ENCODE data around the gene BLVRB.
A peak's percentile ranks its signal among the peaks of the same experiment; 100 is the strongest.
"Not testable (repeated sequence)": the region's sequence is repeated elsewhere in the genome, so short reads cannot be mapped to it uniquely, and the experiment has no call there.

BLVRB gene
- total RNA-seq = 2.9 to 4.0 (median 3.1) reads per million in 4 donors

DNA sequence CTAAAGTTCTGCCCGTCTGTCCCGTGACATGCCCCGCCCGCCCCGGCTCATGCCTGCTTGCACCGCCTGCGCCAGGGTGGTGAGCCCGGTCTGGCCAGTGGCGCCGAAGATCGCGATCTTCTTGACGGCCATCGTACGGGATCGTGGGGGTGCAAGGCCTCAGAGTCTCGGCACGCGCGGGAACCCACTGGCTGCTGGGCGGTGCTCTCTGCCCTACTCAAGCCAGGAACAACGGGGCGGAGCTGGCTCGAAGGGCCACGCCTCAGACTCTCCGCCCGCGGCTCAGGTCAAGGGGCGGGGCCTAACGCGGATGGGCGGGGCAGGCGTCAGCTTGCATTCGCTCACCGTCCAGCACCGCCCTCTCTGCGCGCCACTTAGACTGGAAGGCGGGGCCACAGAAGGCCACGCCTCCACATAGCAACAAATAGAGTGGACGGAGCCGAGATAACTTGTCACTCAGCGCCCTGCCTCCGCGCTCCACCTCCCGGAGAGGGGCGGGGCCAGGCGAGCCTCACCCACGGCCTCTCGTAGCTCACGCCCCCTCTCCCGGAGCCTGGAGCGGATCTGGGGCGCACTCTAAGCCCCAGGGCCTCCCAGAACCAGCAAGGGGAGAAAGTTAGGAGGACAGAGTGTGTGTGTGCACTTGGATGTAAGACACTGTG lies at the start of gene BLVRB:
Gene BLVRB, minus strand, starts transcription at position 189 of the 662 bp plus-strand sequence. Its CDS starts 57 bp downstream, at position 132.
- DNase-seq = peak; percentile 99 to 100 (median 99)

DNA sequence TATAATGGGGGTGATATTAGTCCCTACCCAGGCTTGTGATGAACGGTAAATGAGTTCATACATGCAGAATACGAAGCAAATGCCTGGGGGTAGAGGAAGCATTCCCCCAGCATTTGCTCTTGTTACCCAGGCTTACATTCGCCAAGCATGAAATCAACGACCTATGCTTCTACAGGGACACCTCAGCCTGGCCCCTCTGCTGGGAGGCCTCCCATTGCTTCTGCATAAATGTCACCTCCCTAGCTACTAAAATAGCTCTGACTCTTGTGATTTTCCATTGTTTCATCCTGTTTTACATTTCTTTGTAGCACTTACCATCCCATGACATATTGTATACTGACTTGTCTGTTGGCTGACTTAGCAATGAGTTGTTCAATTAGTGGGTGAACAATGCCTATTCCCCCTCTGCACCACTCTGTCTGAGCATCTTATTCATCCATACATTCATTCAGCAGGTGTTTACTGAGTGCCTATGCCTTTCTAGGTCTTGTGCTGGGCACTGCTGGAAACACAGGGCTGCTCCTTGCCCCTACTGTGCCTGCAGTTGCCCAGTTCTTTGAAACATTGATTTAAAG lies 48.3 kb upstream of the BLVRB start:
- no peak for DNase-seq

DNA sequence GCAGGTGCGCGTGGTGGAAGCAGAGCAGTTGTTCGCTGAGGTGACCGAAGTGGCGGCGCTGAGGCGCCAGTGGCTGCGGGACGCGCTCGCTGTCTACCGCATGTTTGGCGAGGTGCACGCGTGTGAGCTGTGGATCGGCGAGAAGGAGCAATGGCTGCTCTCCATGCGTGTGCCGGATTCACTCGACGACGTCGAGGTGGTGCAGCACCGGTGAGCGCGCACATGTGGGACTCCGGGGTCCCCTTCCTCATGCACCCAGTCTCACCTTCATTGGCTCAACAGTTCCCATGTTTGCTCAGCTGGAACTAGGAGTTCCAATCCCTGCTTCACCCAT lies 47.8 kb upstream of the BLVRB start:
- no peak for DNase-seq

DNA sequence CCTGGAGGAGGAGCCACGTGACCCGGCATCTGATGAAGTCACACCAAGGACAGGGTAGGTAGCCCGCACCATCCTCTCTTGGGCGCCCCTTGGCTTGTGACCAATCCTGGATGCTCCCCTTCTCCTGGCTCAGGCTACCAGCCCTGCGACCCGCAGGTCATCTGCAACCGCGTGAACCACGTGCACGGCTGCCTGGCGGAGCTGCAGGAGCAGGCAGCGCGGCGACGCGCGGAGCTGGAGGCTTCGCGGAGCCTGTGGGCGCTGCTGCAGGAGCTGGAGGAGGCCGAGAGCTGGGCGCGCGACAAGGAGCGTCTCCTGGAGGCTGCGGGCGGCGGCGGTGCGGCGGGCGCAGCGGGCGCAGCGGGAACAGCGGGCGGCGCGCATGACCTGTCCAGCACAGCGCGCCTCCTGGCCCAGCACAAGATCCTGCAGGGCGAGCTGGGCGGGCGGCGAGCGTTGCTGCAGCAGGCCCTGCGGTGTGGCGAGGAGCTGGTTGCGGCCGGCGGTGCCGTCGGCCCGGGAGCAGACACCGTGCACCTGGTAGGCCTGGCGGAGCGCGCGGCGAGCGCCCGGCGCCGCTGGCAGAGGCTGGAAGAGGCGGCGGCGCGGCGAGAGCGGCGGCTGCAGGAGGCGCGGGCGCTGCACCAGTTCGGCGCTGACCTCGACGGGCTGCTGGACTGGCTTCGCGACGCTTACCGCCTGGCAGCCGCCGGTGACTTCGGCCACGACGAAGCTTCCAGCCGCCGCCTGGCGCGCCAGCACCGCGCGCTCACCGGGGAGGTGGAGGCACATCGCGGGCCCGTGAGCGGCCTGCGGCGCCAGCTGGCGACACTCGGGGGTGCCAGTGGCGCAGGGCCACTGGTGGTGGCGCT lies 47.2 kb upstream of the BLVRB start:
- DNase-seq = no peak

DNA sequence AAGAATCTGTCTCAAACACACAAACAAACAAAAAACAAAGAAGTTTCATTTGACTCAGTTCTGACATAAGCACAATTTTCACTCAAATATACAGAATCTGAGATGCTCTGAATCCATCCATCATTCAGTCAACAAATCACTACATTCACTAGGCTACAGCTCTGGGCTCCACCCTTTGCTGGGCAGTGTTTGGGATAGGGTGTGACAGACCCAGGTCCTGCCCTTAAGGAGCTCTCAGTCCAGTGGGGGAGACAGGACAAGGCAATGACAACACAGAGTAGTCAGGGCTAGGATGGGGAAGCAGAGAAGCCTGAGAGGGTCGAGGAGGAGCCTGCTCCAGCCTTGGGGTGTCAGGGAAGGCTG lies 46.5 kb upstream of the BLVRB start:
- no peak for DNase-seq

DNA sequence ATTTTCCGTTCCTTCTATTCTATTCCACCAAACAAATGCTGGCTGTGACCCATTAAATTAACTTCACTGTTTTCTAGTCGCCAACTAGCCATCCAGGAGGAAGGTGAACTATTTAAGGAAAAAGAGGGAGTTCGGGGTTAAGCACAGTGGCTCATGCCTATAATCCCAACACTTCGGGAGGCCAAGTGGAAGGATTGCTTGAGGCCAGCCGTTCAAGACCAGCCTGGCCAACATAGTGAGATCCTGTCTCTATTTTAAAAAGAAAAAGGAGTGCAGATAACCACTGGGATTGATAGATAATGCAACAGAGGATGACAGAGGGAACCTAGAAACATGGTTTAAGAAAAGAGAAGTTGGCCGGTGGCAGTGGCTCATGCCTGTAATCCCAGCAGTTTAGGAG lies 45.9 kb upstream of the BLVRB start:
- DNase-seq = no peak

DNA sequence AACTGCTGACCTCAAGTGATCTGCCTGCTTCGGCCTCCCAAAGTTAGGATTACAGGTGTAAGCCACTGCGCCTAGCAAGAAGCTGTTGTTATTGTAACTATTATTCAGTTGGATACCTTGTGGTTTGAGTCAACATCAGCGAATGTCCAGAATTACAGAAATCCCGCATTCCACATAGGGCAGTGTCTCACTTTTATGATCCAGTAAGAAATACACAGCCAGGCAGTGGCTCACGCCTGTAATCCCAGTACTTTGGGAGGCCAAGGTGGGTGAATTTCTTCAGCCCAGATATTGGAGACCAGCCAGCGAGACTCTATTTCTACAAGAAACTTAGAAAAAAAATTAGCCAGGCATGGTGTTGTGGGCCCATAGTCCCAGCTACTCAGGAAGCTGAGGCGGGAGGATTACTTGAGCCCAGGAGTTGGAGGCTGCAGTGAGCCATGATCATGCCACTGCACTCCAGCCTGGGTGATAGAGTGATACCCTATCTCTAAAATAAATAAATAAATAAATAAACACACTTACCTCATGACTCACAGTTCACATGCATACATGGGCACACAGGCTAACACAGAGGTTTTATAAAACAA lies 45.1 kb upstream of the BLVRB start:
- DNase-seq = no peak

DNA sequence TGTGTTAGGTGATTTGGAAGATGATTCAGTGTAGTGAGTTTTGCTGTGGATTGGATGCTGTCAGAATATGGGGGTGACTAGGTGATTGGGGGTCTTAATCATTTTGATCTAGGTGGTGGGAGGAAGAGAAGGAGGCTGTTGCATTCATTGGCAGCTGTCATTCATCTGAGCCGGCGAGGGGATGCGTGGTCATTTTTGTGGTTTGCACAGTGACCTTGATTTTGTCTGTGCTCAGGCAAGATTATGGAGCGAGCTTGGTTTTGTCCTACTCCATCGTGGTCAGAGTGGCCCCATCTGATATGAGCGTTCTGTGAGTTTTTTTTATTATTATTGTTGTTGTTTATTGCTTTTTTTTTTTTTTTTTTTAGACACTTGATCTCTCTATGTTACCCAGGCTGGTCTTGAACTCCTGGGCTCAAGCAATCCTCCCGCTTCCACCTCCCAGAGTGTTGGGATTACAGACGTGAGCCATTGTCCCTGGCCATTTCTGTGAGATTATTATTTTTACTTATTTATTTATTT lies 43.3 kb upstream of the BLVRB start:
- DNase-seq = no peak

DNA sequence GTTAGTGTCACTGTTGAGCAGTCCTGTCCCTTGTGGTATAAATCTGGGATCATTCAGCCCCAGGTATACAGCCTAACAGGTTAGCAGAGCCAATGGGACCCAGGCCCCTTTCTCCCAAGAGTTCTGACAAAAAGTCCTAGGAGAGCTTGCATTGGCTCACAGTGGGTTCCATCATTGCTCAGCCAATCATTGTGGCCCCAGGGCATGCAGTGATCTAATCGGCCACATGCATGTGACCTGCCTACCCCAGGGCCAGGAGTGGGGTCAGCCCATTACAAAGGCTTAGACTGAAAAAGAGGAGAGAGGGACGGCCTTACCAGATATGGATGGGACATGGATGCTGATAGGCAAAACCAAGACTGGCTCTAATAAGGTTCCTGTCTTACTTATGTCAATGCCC lies 42.3 kb upstream of the BLVRB start:
- DNase-seq = no peak

DNA sequence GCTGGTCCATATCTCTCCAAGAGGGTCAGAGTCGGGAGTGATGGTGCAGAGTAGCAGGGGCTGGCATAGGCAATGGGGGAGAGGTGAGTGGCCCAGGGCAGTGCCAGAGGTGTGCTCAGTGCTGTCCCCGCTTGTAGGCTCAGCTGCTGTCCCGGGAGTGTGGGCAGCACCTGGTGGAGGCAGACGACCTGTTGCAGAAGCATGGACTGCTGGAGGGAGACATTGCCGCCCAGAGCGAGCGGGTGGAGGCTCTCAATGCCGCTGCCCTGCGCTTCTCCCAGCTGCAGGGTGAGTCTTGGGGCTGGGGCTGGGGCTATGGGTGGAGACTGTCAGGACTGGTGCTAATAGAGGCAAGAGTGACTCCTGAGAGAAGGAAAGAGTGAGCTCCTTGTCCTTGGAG lies 40.6 kb upstream of the BLVRB start:
- no peak for DNase-seq

DNA sequence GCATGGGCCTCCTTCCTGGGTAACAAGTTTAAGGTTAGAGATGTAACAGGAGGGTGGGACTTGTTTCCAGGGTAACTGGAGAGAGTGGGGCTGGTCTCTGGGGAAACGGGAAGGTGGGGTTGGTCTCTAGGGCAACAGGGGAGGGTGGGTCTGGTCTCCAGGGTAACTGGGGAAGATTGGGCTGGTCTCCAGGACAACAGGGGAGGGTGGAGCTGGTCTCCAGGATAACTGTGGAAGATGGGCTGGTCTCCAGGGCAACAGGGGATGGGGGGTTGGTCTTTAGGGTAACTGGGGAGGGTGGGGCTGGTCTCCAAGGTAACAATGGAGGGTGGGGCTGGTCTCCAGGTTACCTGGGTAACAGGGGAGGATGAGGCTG lies 37.8 kb upstream of the BLVRB start:
- no peak for DNase-seq

DNA sequence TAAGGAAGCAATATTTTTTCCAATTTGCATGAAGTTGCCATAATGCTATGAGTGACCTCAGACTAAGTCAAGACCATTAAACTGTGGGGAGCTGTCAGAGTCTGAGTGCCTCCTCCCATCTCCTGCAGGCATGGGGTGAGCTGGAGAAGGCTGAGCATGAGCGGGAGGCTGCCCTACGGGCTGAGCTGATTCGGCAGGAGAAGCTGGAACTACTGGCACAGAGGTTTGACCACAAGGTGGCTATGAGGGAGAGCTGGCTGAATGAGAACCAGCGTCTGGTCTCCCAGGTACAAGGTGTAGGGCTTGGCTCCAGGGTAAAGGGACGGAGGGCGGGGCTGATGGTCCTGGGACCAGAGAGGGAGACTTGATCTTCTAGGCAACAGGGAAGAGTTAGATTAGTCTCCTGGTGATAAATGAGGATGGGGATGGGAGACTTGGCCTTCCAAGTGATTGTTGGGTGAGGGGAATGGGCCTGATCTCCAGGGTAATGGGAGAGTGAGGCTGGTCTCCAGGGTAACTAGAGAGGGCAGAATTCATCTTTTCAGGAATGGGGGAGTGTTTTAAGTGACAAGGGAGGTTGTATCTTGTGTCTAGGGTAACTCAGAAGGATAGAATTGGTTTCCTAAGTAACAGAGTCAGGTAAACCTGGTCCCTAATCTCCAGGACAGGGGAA lies 37.2 kb upstream of the BLVRB start:
- no peak for DNase-seq

DNA sequence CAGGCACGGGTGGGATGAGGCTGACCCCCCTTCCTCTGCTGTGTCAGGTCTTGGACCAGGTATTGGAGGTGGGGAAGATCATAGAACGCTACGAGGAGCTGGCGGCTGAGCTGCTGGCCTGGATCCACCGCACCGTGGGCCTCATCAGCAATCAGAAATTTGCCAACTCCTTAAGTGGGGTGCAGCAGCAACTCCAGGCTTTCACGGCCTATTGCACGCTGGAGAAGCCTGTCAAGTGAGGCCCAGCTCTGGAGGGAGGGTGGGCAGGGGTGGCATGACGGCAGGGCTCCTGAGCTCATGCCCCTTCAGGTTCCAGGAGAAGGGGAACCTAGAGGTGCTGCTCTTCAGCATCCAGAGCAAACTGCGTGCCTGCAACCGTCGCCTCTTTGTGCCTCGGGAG lies 36.5 kb upstream of the BLVRB start:
- DNase-seq = no peak

DNA sequence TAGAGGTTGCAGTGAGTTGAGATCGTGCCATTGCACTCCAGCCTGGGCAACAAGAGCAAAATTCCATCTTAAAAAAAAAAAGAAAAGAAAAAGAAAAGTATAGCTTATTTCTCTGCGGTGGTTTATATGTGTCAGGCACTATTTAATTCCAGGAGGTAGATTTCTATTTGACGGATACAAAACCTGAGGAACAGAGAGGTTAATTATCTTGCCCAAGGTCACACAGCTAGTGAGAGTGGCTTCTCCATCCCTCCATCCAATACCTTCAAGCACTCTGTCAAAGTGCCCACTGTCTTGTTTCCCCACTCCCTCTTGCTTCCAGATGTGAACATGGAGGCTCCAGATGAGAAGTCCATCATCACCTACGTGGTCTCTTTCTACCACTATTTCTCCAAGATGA lies 36.1 kb upstream of the BLVRB start:
- no peak for DNase-seq

DNA sequence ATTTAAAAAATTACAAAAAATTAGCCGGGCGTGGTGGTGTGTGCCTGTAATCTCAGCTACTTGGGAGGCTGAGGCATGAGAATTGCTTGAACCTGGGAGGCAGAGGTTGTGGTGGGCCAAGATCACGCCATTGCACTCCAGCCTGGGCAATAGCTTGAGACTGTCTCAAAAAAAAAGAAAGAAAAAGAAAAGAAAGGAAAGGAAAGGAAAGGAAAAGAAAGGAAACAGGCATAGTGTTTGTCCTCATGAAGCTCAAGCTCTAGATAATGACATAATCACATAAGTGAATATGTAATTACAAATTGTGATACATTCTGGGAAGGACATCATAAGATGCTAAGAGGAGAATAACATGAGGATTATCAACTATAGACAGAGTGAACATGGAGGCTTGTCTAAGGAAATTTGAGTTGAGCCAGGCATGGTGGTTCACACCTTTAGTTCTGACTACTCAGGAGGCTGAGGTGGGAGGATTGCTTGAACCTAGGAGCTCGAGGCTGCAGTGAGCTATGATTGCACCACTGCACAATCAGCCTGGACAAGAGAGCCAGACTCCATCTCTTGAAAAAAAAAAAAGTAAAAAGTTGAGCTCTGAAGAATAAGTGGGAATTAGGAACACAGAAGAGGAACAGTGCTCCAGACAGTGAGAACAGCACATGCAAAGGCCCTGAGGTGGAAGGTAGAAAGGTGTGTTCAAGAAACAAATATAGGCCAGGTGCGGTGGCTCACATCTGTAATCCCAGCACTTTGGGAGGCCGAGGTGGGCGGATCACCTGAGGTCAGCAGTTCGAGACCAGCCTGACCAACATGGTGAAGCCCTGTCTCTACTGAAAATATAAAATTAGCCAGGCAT lies 35.4 kb upstream of the BLVRB start:
- not testable (repeated sequence) for DNase-seq

DNA sequence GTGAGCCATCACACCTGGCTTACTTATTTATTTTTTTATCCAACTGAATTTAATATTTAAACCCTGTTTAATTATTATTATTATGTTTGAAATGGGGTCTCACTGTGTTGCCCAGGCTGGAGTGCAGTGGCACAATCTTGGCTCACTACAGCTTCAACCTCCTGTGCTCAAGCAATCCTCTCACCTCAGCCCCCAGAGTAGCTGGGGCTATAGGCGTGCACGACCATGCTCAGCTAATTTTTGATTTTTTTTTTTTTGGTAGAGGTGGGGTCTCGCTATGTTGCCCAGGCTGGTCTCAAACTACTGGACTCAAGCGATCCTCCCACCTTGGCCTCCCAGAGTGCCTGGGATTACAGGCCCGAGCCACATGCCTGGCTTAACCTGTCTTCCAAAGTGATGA lies 33.8 kb upstream of the BLVRB start:
- no peak for DNase-seq

DNA sequence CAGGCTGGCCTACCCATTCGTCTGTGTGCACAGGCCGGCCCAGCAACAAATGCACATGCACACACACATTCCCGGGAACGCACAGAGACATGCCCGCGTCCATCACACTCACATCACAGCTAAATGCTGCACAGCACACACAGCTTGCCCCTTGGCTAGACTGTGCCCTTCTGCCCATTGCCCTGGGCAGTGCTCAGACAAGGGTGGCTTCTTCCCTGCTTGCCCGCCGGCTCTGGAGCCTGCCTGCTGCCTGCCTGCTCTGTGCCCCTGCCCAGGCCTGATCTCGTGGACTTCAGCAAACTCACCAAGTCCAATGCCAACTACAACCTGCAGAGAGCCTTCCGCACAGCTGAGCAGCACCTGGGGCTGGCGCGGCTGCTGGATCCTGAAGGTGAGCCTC lies 31.7 kb upstream of the BLVRB start:
- no peak for DNase-seq

DNA sequence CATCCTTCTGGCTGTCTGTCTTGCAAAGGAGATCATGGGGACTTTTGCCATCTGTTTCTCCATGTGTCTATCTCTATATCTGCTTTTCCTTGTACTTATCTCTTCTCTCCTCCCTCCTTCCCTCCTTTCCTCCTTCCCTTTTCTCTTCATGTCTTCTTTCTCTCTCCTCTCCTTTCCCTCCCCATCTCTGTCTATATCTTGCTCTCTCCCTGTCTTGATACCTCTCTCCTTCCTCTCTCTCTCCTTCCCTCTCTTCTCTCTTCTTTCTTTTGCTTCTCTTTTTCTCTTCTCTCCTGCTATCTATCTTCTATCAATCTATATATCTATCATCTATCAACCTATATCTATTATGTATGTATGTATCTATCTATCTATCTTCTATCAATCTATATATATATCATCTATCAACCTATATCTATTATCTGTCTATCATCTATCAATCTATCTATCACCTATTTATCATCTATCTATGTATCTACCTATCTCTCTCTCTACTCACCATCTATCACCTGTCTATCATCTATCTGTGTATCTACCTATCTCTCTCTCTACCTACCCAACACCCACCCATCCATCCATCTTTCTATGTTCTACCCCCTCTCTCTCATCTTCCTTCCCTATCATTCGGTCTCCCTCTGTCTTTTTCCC lies 28.8 kb upstream of the BLVRB start:
- DNase-seq = no peak

DNA sequence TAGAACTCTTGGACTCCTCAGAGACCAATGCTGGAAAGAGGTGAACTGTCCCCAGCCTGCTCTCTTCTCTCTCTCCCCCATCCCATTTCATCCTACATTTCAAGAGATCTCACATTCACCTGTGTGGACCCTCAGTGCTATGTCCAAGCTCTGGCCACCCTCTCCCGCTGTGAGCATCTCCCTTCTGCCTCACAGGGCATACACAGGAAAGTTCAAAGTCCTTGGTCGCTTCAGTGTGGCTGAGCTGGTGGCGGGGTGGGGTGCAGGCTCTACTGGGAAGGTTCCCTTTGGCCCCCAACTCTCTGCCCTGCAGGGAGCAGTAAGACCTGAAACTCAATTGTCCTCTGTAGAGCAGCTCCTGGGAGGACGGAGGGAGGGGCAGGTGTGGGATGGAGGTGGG lies 28.2 kb upstream of the BLVRB start:
- no peak for DNase-seq

DNA sequence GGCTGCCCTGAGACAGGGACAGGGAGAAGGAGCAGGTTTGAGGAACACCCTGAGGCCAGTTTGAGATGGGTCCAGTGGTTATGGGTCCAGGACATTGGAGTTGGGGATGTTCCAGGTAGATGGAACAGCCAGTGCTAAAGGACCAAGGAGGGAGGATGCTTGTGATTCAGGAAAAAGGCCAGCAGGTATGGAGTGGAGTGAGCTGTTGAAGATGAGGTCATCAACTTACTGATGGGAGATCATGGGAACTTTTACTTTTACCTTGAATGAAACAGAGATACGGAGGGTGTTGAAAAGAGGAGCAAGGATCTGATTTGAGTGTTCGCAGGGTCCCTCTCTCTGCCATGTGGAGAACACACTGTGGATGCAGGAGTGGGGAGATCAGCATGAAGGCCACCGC lies 26.7 kb upstream of the BLVRB start:
- DNase-seq = no peak

DNA sequence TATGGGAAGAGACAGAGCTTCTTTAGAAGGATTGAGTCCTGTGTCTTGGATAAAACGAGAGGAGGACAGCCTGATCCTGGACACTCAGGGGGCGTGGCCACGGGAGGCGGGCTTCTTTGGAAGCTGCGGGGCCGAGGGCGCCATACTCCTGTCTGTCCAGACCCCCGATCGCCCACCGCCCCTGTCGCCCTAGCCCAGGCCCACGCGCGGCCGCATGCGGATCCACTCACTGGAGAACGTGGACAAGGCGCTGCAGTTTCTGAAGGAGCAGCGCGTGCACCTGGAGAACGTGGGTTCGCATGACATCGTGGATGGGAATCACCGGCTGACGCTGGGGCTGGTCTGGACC lies 24.3 kb upstream of the BLVRB start:
- no peak for DNase-seq

DNA sequence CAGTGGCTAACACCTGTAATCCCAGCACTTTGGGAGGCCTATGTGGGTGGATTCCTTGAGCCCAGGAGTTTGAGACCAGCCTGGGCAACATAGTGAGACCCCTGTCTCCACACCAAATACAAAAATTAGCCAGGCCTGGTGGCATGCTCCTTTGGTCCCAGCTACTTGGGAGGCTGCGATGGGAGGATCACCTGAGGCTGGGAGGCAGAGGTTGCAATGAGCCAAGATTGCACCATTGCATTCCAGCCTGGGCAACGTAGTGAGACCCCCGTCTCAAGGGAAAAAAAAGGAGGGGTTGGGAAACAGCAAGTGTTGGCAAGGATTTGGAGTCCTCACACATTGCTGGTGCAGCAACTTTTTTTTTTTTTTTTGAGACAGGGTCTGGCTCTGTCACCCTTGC lies 20.5 kb upstream of the BLVRB start:
- DNase-seq = no peak

Data from T-helper 1 cell (primary cell).